ENCODE results near the gene MLEC.

DNA sequence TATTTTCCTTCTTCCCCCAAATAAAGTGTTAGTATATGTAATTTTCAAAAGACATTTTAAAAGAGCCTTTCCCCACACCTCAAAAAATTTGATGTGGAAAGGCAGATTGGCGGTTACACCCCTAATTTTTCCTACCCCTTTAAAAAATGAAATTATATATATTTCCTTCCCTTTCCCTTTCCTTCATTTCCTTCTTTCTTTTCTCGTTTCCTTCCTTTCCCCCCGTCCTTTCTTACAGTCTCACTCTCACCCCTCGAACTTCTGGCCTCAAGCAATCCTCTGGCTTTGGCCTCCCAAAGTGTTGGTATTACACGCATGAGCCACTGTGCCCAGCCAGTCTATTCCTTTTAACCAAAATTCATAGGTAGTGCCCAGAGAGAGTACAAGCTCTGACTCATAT lies 19.1 kb downstream of the MLEC start:
- TF ChIP-seq, protein P1, sequence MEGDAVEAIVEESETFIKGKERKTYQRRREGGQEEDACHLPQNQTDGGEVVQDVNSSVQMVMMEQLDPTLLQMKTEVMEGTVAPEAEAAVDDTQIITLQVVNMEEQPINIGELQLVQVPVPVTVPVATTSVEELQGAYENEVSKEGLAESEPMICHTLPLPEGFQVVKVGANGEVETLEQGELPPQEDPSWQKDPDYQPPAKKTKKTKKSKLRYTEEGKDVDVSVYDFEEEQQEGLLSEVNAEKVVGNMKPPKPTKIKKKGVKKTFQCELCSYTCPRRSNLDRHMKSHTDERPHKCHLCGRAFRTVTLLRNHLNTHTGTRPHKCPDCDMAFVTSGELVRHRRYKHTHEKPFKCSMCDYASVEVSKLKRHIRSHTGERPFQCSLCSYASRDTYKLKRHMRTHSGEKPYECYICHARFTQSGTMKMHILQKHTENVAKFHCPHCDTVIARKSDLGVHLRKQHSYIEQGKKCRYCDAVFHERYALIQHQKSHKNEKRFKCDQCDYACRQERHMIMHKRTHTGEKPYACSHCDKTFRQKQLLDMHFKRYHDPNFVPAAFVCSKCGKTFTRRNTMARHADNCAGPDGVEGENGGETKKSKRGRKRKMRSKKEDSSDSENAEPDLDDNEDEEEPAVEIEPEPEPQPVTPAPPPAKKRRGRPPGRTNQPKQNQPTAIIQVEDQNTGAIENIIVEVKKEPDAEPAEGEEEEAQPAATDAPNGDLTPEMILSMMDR (conservative IDR thresholded peaks at IDR 0.05; ENCODE audit: low read length), result no peak
- TF ChIP-seq EZH2phosphoT487 (IDR thresholded peaks at IDR 0.05; ENCODE audit: borderline replicate concordance, low read depth, low read length), result no peak
